Measurements from ENCODE around the gene C12orf76. TPM values are rescaled to one million over a fixed set of nuclear protein-coding genes. Genes with fewer than 3 reads are reported as not detected.
"Not testable (repeated sequence)": the region's sequence is repeated elsewhere in the genome, so short reads cannot be mapped to it uniquely, and the experiment has no call there.

C12orf76 gene
- total RNA-seq, 2 experiments from 2014 or later = 9.7 to 11.0 TPM

DNA sequence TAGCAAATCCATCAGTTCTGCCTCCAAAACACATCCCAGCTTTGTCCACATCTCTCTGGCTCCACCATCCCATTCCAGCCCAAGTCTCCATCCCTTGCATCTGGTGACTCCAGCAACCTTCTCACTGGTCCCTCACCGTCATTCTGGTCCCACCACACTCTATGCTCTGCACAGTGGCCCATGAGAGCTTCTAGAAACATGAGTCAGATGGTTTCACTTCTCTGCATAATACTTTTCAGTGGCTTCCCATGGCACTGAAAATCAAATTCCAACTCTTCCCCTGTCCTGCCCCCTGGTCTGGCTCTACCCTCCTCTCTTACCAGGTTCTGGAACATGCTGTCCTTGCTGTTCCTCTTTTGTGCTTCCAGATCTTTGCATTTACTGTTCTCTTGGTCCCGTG lies 17.2 kb upstream of the C12orf76 start:
- H3K27ac Mint-ChIP-seq = no peak overlapping the region
- intact Hi-C loops (cut with micrococcal nuclease) = no loop called here

DNA sequence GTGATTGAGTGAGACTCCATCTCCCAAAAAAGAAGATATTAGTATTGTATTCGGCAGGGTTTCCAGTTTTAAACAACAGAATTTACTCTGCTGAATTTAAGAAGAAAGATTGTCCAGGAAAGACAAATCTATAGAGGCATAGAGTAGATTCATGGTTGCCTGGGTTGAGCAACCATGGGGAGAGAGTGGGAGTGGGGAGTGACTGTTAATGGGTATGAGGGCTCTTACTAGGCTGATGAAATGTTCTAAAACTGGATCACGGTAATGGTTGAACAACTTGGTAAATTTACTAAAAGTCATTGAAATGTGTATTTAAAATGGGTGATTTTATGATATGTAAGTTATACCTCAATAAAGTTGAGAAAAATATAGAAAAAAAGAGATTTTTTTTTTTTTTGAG lies 13.9 kb upstream of the C12orf76 start:
- ATAC-seq (no peak), DNase-seq (no peak)
- Mint-ChIP-seq H3K4me1 (ENCODE audit: low read depth) (peaks cover 20% of the 10 kb centered on the region), H3K27ac (no peak overlapping the region), H3K36me3 (ENCODE audit: low read depth) (no peaks in the 10 kb centered on the region), H3K9me3 (no peaks in the 10 kb centered on the region), H3K4me3 (no peak overlapping the region), H3K27me3 (no peaks in the 10 kb centered on the region)
- no peak for TF ChIP-seq CTCF (IDR thresholded peaks at IDR 0.05)
- intact Hi-C loops (cut with micrococcal nuclease) = no loop called here
- ChIA-PET POLR2A (interaction anchor here (1.1 kb wide), 1 partner anchor 16 kb away, joined by 3 read pairs; no protein-coding TSS in a partner anchor), CTCF (no interaction called here)

More for the DNA sequence above, 17.2 kb upstream of the C12orf76 start:
- peak; percentile 65 for ATAC-seq
- DNase-seq = no peak
- CTCF ChIA-PET = no interaction called here
- POLR2A ChIA-PET = no interaction called here
- Mint-ChIP-seq H3K9me3 (no peaks in the 10 kb centered on the region), H3K4me3 (no peak overlapping the region), H3K27me3 (no peaks in the 10 kb centered on the region), H3K36me3 (ENCODE audit: low read depth) (no peaks in the 10 kb centered on the region), H3K4me1 (ENCODE audit: low read depth) (peaks cover 11% of the 10 kb centered on the region)
- no peak for TF ChIP-seq CTCF (IDR thresholded peaks at IDR 0.05)

DNA sequence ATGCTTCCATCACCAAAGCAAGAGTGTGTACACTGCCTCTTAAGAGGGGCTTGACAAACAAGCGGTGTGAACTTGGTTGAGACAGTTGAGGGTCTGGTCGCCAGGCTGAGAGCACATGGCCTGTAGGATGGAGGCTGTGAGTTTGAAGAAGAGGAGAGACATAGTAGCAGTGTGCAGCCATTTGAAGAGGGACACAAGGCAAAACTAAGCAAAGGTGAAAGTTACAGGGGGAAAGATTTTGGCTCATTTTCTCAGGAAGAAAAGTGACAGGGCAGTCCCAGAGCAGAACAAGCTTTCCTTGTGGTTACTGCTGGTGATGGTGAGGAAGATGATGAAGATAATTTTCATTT lies 11.3 kb upstream of the C12orf76 start:
- Mint-ChIP-seq H3K4me3 (no peak overlapping the region), H3K4me1 (ENCODE audit: low read depth) (peaks cover 30% of the 10 kb centered on the region), H3K27ac (no peak overlapping the region), H3K27me3 (no peaks in the 10 kb centered on the region), H3K9me3 (no peaks in the 10 kb centered on the region), H3K36me3 (ENCODE audit: low read depth) (no peaks in the 10 kb centered on the region)
- intact Hi-C loops (cut with micrococcal nuclease) = no loop called here
- ChIA-PET POLR2A (interaction anchor here (1.0 kb wide), 1 partner anchor 47 kb away, joined by 3 read pairs; no protein-coding TSS in a partner anchor), CTCF (no interaction called here)
- DNase-seq = no peak
- ATAC-seq = no peak
- TF ChIP-seq CTCF (IDR thresholded peaks at IDR 0.05) = no peak

- DNase-seq = no peak
- Mint-ChIP-seq H3K4me3 (no peak overlapping the region), H3K27me3 (no peaks in the 10 kb centered on the region), H3K36me3 (ENCODE audit: low read depth) (no peaks in the 10 kb centered on the region), H3K27ac (no peak overlapping the region), H3K9me3 (no peaks in the 10 kb centered on the region), H3K4me1 (ENCODE audit: low read depth) (peaks cover 30% of the 10 kb centered on the region)
- ChIA-PET CTCF (no interaction called here), POLR2A (interaction anchor here (0.7 kb wide), 1 partner anchor 10 kb away, joined by 3 read pairs; no protein-coding TSS in a partner anchor)
- TF ChIP-seq CTCF (IDR thresholded peaks at IDR 0.05) = no peak
- intact Hi-C loops (cut with micrococcal nuclease) = no loop called here
- ATAC-seq = no peak
Observed at GRCh38 chr12:110058875-110059615, 10.7 kb upstream of the C12orf76 start.

GRCh38 chr12:110056643-110057042 lies 8.3 kb upstream of the C12orf76 start:
- ATAC-seq; H3K27ac Mint-ChIP-seq; intact Hi-C loops (cut with micrococcal nuclease); H3K27me3 Mint-ChIP-seq; H3K36me3 Mint-ChIP-seq (ENCODE audit: low read depth); H3K4me3 Mint-ChIP-seq; DNase-seq; H3K9me3 Mint-ChIP-seq: not testable (repeated sequence)
- H3K4me1 Mint-ChIP-seq (ENCODE audit: low read depth) = peaks cover 30% of the 10 kb centered on the region
- ChIA-PET POLR2A (interaction anchor here (1.3 kb wide), 1 partner anchor 18 kb away, joined by 3 read pairs; no protein-coding TSS in a partner anchor), CTCF (interaction anchor here (0.9 kb wide), 1 partner anchor 14 kb away, joined by 3 read pairs; no protein-coding TSS in a partner anchor)

- intact Hi-C loops (cut with micrococcal nuclease); H3K36me3 Mint-ChIP-seq (ENCODE audit: low read depth); H3K27ac Mint-ChIP-seq; H3K27me3 Mint-ChIP-seq; H3K9me3 Mint-ChIP-seq; H3K4me3 Mint-ChIP-seq; DNase-seq: not testable (repeated sequence)
- ChIA-PET POLR2A (interaction anchor here (1.0 to 1.3 kb wide), 2 partner anchors 18 to 19 kb away, joined by 3 read pairs; no protein-coding TSS in a partner anchor), CTCF (interaction anchor here (0.9 kb wide), 1 partner anchor 15 kb away, joined by 3 read pairs; no protein-coding TSS in a partner anchor)
- H3K4me1 Mint-ChIP-seq (ENCODE audit: low read depth) = peaks cover 27% of the 10 kb centered on the region
- ATAC-seq = peak; percentile 50
Observed at GRCh38 chr12:110055375-110056352, 7.3 kb upstream of the C12orf76 start.
